ENCODE results near the gene NDUFS4.
A peak's percentile ranks its signal among the peaks of the same experiment; 100 is the strongest.
"Not testable (repeated sequence)": the region's sequence is repeated elsewhere in the genome, so short reads cannot be mapped to it uniquely, and the experiment has no call there.

Gene NDUFS4

GRCh38 chr5:53560506-53561191 is at the start of gene NDUFS4:
TSS of gene NDUFS4 (plus strand) at chr5:53560639. CDS start at chr5:53560663, 24 bp downstream.
- DNase-seq (ENCODE audit: low spot score): peak; percentile 86

GRCh38 chr5:53512539-53512938 is 47.9 kb upstream of the NDUFS4 start:
- no peak for DNase-seq (ENCODE audit: low spot score)

- no peak for DNase-seq (ENCODE audit: low spot score)
Measured at GRCh38 chr5:53515988-53516387, 44.5 kb upstream of the NDUFS4 start.

GRCh38 chr5:53520813-53521212 is 39.6 kb upstream of the NDUFS4 start:
- no peak for DNase-seq (ENCODE audit: low spot score)

- DNase-seq (ENCODE audit: low spot score): no peak
Measured at GRCh38 chr5:53537711-53538110, 22.7 kb upstream of the NDUFS4 start.

- DNase-seq (ENCODE audit: low spot score): not testable (repeated sequence)
Measured at GRCh38 chr5:53540739-53541138, 19.7 kb upstream of the NDUFS4 start.

- no peak for DNase-seq (ENCODE audit: low spot score)
Measured at GRCh38 chr5:53541859-53542258, 18.6 kb upstream of the NDUFS4 start.

- no peak for DNase-seq (ENCODE audit: low spot score)
Measured at GRCh38 chr5:53542926-53543325, 17.5 kb upstream of the NDUFS4 start.

- DNase-seq (ENCODE audit: low spot score): no peak
Measured at GRCh38 chr5:53543401-53543800, 17.0 kb upstream of the NDUFS4 start.

- DNase-seq (ENCODE audit: low spot score): peak; percentile 12
Measured at GRCh38 chr5:53545744-53546143, 14.7 kb upstream of the NDUFS4 start.

GRCh38 chr5:53547226-53547625 is 13.2 kb upstream of the NDUFS4 start:
- DNase-seq (ENCODE audit: low spot score): no peak

GRCh38 chr5:53548501-53548900 is 11.9 kb upstream of the NDUFS4 start:
- DNase-seq (ENCODE audit: low spot score): not testable (repeated sequence)

- no peak for DNase-seq (ENCODE audit: low spot score)
Measured at GRCh38 chr5:53549792-53550191, 10.6 kb upstream of the NDUFS4 start.

GRCh38 chr5:53552561-53552960 is 7.9 kb upstream of the NDUFS4 start:
- no peak for DNase-seq (ENCODE audit: low spot score)

GRCh38 chr5:53554444-53554843 is 6.0 kb upstream of the NDUFS4 start:
- no peak for DNase-seq (ENCODE audit: low spot score)

GRCh38 chr5:53555160-53555559 is 5.3 kb upstream of the NDUFS4 start:
- DNase-seq (ENCODE audit: low spot score): no peak

- DNase-seq (ENCODE audit: low spot score): no peak
Measured at GRCh38 chr5:53556001-53556400, 4.4 kb upstream of the NDUFS4 start.

- DNase-seq (ENCODE audit: low spot score): no peak
Measured at GRCh38 chr5:53557386-53557785, 3.1 kb upstream of the NDUFS4 start.

- no peak for DNase-seq (ENCODE audit: low spot score)
Measured at GRCh38 chr5:53558966-53559365, 1.5 kb upstream of the NDUFS4 start.

- no peak for DNase-seq (ENCODE audit: low spot score)
Measured at GRCh38 chr5:53560028-53560427, 411 bp upstream of the NDUFS4 start.

- DNase-seq (ENCODE audit: low spot score): no peak
Measured at GRCh38 chr5:53568401-53568800, 8.0 kb downstream of the NDUFS4 start.

- no peak for DNase-seq (ENCODE audit: low spot score)
Measured at GRCh38 chr5:53568871-53569270, 8.4 kb downstream of the NDUFS4 start.

GRCh38 chr5:53569453-53569852 is 9.0 kb downstream of the NDUFS4 start:
- no peak for DNase-seq (ENCODE audit: low spot score)

GRCh38 chr5:53571403-53571802 is 11.0 kb downstream of the NDUFS4 start:
- no peak for DNase-seq (ENCODE audit: low spot score)

All from pons (tissue), 1 donor.